Cardiac muscle cell (in vitro differentiated cells and primary cell): ENCODE measurements around the gene STX4. TPM values are rescaled to one million over a fixed set of nuclear protein-coding genes. Genes with fewer than 3 reads are reported as not detected.

Source experiments
- DNase-seq, 2 donors: peaks; one replicate each; pipeline versions ENCODE4 v3.0.0 to v3.0.0-alpha.2; 2010 to 2017; ENCODE audit warnings: low read depth in 1 of 2, low spot score in 1 of 2
- H3K27ac ChIP-seq: fragments of 200-600 bp; sonication (generic); 2 replicates; pipeline ENCODE4 v1.5.1; 2016
- H3K27me3 ChIP-seq: fragments of 200-600 bp; sonication (generic); 2 replicates; pipeline ENCODE4 v1.6.0; 2016; ENCODE audit warnings: control low read depth
- H3K36me3 ChIP-seq: fragments of 200-600 bp; sonication (generic); 2 replicates; pipeline ENCODE4 v1.5.1; 2016; ENCODE audit warnings: control low read depth
- H3K4me1 ChIP-seq: fragments of 200-600 bp; sonication (generic); 2 replicates; pipeline ENCODE4 v1.8.1; 2017; ENCODE audit warnings: low read depth, mild to moderate bottlenecking, mixed run types
- H3K4me3 ChIP-seq: fragments of 200-600 bp; sonication (generic); 2 replicates; pipeline ENCODE4 v1.5.1; 2016; ENCODE audit warnings: mild to moderate bottlenecking
- H3K9me3 ChIP-seq: fragments of 200-600 bp; sonication (generic); 2 replicates; pipeline ENCODE4 v1.5.1; 2017; ENCODE audit warnings: low read depth, mild to moderate bottlenecking, control low read depth
- CTCF ChIP-seq: IDR thresholded peaks from 2 replicates; pipeline ENCODE4 v1.5.1; 2012; ENCODE audit warnings: low read depth, mild to moderate bottlenecking, low read length
- polyA plus RNA-seq: library from polyadenylated mRNA; unstranded; fragments of >200 nt; fragmentation: Nextera tagmentation; extraction: Ambion mirVana; gene quantifications from 2 replicates; pipeline ENCODE4 v1.2.1, GENCODE V29; 2016
- total RNA-seq: library from RNA; depleted of rRNA; stranded (reverse); fragments of >200 nt; gene quantifications from 2 replicates; pipeline ENCODE4 v1.2.3, GENCODE V29; 2016

STX4 gene
- 25.3 and 26.7 TPM in 2 replicates for total RNA-seq
- polyA plus RNA-seq, result 48.3 and 53.2 TPM in 2 replicates

GRCh38 chr16:31032736-31033708 is at the start of gene STX4:
Gene STX4, plus strand, starts transcription at chr16:31033558. Its CDS starts 248 bp downstream, at chr16:31033806.
- DNase-seq, result peak; percentile 96 to 98
- Histone ChIP-seq H3K4me3 (peak within 1 kb of the TSS; percentile 75), H3K4me1 (no peaks in the 10 kb centered on the region), H3K9me3 (no peaks in the 10 kb centered on the region), H3K27me3 (no peaks in the 10 kb centered on the region), H3K27ac (peak within 1 kb of the TSS; percentile 87), H3K36me3 (peaks cover 3% of the 10 kb centered on the region)
- no peak for TF ChIP-seq CTCF

- Histone ChIP-seq H3K4me3 (no peak overlapping the region), H3K4me1 (peaks cover 6% of the 10 kb centered on the region), H3K27me3 (no peaks in the 10 kb centered on the region), H3K27ac (no peak overlapping the region), H3K9me3 (no peaks in the 10 kb centered on the region), H3K36me3 (peaks cover 28% of the 10 kb centered on the region)
- TF ChIP-seq CTCF, result no peak
- no peak for DNase-seq
Observed at GRCh38 chr16:30983898-30984610, 49.3 kb upstream of the STX4 start.

- no peaks in the 10 kb centered on the region for H3K27me3 ChIP-seq
- DNase-seq, result peak; percentile 85 to 88
- no peak within 1 kb of the TSS for H3K4me3 ChIP-seq
- H3K36me3 ChIP-seq, result peaks cover 20% of the 10 kb centered on the region
- peaks cover 6% of the 10 kb centered on the region for H3K4me1 ChIP-seq
- H3K27ac ChIP-seq, result no peak within 1 kb of the TSS
- peak; percentile 91 for TF ChIP-seq CTCF
- no peaks in the 10 kb centered on the region for H3K9me3 ChIP-seq
Observed at GRCh38 chr16:30984669-30985400, 48.5 kb upstream of the STX4 start, which contains the start of gene HSD3B7. Gene HSD3B7, plus strand, starts transcription at chr16:30985207. Its CDS starts 452 bp downstream, at chr16:30985659.

GRCh38 chr16:30985401-30986128 is 47.8 kb upstream of the STX4 start:
- no peak for TF ChIP-seq CTCF
- H3K36me3 ChIP-seq, result peaks cover 13% of the 10 kb centered on the region
- H3K9me3 ChIP-seq, result no peaks in the 10 kb centered on the region
- no peak overlapping the region for H3K27ac ChIP-seq
- H3K4me1 ChIP-seq, result peaks cover 6% of the 10 kb centered on the region
- no peaks in the 10 kb centered on the region for H3K27me3 ChIP-seq
- peak in 1 of 2 donors; percentile 43 for DNase-seq
- H3K4me3 ChIP-seq, result no peak overlapping the region
